HG03354 (cell line): Measurements from ENCODE around the gene WDR7.

Experiments
- ATAC-seq: cut with Tn5 transposase; IDR thresholded peaks from one replicate; pipeline ENCODE4 v1.9.1; 2021; ENCODE audit warnings: mild to moderate bottlenecking; ENCODE audit not compliant: unreplicated experiment, poor library complexity, severe bottlenecking

WDR7 gene

GRCh38 chr18:56913941-56914340, 262.8 kb downstream of the WDR7 start:
- no peak for ATAC-seq

GRCh38 chr18:56919190-56919589, 268.0 kb downstream of the WDR7 start:
- no peak for ATAC-seq

GRCh38 chr18:56921896-56922480, 270.8 kb downstream of the WDR7 start:
- peak; percentile 98 for ATAC-seq

GRCh38 chr18:56926734-56927133, 275.6 kb downstream of the WDR7 start:
- no peak for ATAC-seq

GRCh38 chr18:56927786-56928185, 276.6 kb downstream of the WDR7 start:
- no peak for ATAC-seq

- ATAC-seq: no peak
Measured at GRCh38 chr18:56929886-56930285, 278.7 kb downstream of the WDR7 start.

GRCh38 chr18:56933472-56933871, 282.3 kb downstream of the WDR7 start:
- ATAC-seq: no peak

GRCh38 chr18:56934131-56934530, 283.0 kb downstream of the WDR7 start:
- no peak for ATAC-seq

GRCh38 chr18:56934906-56935305, 283.7 kb downstream of the WDR7 start:
- no peak for ATAC-seq

- no peak for ATAC-seq
Measured at GRCh38 chr18:56935434-56936040, 284.4 kb downstream of the WDR7 start.

GRCh38 chr18:56936457-56936856, 285.3 kb downstream of the WDR7 start:
- ATAC-seq: no peak

GRCh38 chr18:56937874-56938430, 286.8 kb downstream of the WDR7 start:
- no peak for ATAC-seq

GRCh38 chr18:56945171-56946083, 294.3 kb downstream of the WDR7 start:
- ATAC-seq: no peak

- no peak for ATAC-seq
Measured at GRCh38 chr18:56947236-56947635, 296.1 kb downstream of the WDR7 start.

GRCh38 chr18:56952026-56952425, 300.9 kb downstream of the WDR7 start:
- no peak for ATAC-seq

GRCh38 chr18:56953428-56954198, 302.5 kb downstream of the WDR7 start:
- no peak for ATAC-seq

- no peak for ATAC-seq
Measured at GRCh38 chr18:56955490-56955889, 304.3 kb downstream of the WDR7 start.

GRCh38 chr18:56959120-56959519, 308.0 kb downstream of the WDR7 start:
- no peak for ATAC-seq

GRCh38 chr18:56962322-56962721, 311.2 kb downstream of the WDR7 start:
- no peak for ATAC-seq

- ATAC-seq: no peak
Measured at GRCh38 chr18:56967035-56967434, 315.9 kb downstream of the WDR7 start.
